ENCODE results near the gene AGO1.
"Not testable (repeated sequence)": the region's sequence is repeated elsewhere in the genome, so short reads cannot be mapped to it uniquely, and the experiment has no call there.

The AGO1 gene

GRCh38 chr1:35972631-35973030 lies 89.6 kb downstream of the AGO1 start:
- not testable (repeated sequence) for DNase-seq (ENCODE audit: low spot score)

GRCh38 chr1:35980090-35980489 lies 97.1 kb downstream of the AGO1 start:
- no peak for DNase-seq (ENCODE audit: low spot score)

Data from AG08396 (cell line).